Hematopoietic multipotent progenitor cell treated with erythropoietin and hydrocortisone succinate and interleukin-3 and kit ligand, for 6 days (in vitro differentiated cells): ENCODE measurements around the gene OR4F16.
"Not testable (repeated sequence)": the region's sequence is repeated elsewhere in the genome, so short reads cannot be mapped to it uniquely, and the experiment has no call there.

Experiments
- DNase-seq: peaks from one replicate; pipeline ENCODE4 v3.0.0-alpha.2; 2015

Gene OR4F16

GRCh38 chr1:686554-686953, at the start of gene OR4F16:
Gene OR4F16, minus strand, starts transcription at chr1:686654. Its CDS starts 0 bp downstream, at chr1:686654.
- not testable (repeated sequence) for DNase-seq

- DNase-seq, result not testable (repeated sequence)
These were observed 47.2 kb upstream of the OR4F16 start for GRCh38 chr1:733649-734048.

- DNase-seq, result not testable (repeated sequence)
These were observed 40.6 kb upstream of the OR4F16 start for GRCh38 chr1:727040-727439.
